Endothelial cell of umbilical vein (primary cell): ENCODE data around the gene PPY. TPM values are rescaled to one million over a fixed set of nuclear protein-coding genes. Genes with fewer than 3 reads are reported as not detected.

Experiments
- BruUV-seq: library from RNA; stranded (reverse); fragments of 400-500 nt; replicated peaks from 2 replicates; lab custom pipeline; 2021; lab: Mats Ljungman, UMichigan
- CTCF ChIA-PET: fragments of 300-600, 350-600 bp; sonication (Branson Sonifier 250); formaldehyde crosslinking; loops from one replicate; lab custom pipeline; 2021; ENCODE audit warnings: antibody characterized with exemption, inconsistent platforms; lab: Charles Lee
- POLR2A ChIA-PET: fragments of 300-600, 350-600 bp; sonication (Branson Sonifier 250); formaldehyde crosslinking; loops from one replicate; lab custom pipeline; 2021; ENCODE audit warnings: antibody characterized with exemption, inconsistent platforms; lab: Charles Lee
- DNase-seq: peaks from one replicate; pipeline ENCODE4 v3.0.0-alpha.2; 2011; ENCODE audit warnings: low read depth, low spot score
- FAIRE-seq: peaks from 2 replicates; lab custom pipeline; 2011; peaks lifted over from hg19 to GRCh38; lab: Jason Lieb, UNC
- H2AFZ ChIP-seq: 2 replicates; pipeline ENCODE4 v1.6.0; 2012; ENCODE audit warnings: low read depth, low read length, control low read depth, inconsistent platforms
- H3K27ac ChIP-seq: 2 replicates; pipeline ENCODE4 v1.5.1; 2011; ENCODE audit warnings: low read depth, mild to moderate bottlenecking, control low read depth, low read length, moderate library complexity; ENCODE audit not compliant: insufficient read depth
- H3K27me3 ChIP-seq, 2 experiments: 2 replicates each; pipeline versions ENCODE4 v1.6.0 to v1.6.1; 2011; ENCODE audit warnings: low read length in 2 of 2, mixed read lengths in 1 of 2; ENCODE audit not compliant: control insufficient read depth in 2 of 2, insufficient read depth in 2 of 2
- H3K36me3 ChIP-seq, 2 experiments: 2 replicates in 1 of 2; 3 replicates in 1 of 2; pipeline ENCODE4 v1.5.1; 2011; ENCODE audit warnings: low read length in 2 of 2, mild to moderate bottlenecking in 1 of 2, moderate library complexity in 1 of 2; ENCODE audit not compliant: control insufficient read depth in 2 of 2, insufficient read depth in 2 of 2; ENCODE audit errors: extremely low read depth in 1 of 2
- H3K4me1 ChIP-seq: 3 replicates; pipeline ENCODE4 v1.5.1; 2011; ENCODE audit warnings: mild to moderate bottlenecking, low read length; ENCODE audit not compliant: control insufficient read depth, insufficient read depth; ENCODE audit errors: extremely low read depth
- H3K4me2 ChIP-seq: 2 replicates; pipeline ENCODE4 v1.6.1; 2011; ENCODE audit warnings: low read length, control low read depth, mixed read lengths; ENCODE audit not compliant: insufficient read depth
- H3K4me3 ChIP-seq, 3 experiments: fragments of 200-600 bp in 1 of 3; sonication (generic), shearing (Covaris generic) in 1 of 3; replicated peaks in 1 of 3; 2 replicates each; pipeline ENCODE4 v1.5.1; 2011 to 2016; ENCODE audit warnings: control low read depth in 3 of 3, low read length in 3 of 3, mild to moderate bottlenecking in 2 of 3, inconsistent platforms in 1 of 3, low read depth in 1 of 3, moderate library complexity in 1 of 3; ENCODE audit not compliant: insufficient read depth in 1 of 3
- H3K79me2 ChIP-seq: 2 replicates; pipeline ENCODE4 v1.6.0; 2012; ENCODE audit warnings: low read length, inconsistent platforms; ENCODE audit not compliant: control insufficient read depth, insufficient read depth
- H3K9ac ChIP-seq: replicated peaks from 2 replicates; pipeline ENCODE3; 2011; ENCODE audit warnings: low read length, control low read depth; ENCODE audit not compliant: insufficient read depth; ENCODE audit errors: extremely low read depth
- H3K9me1 ChIP-seq: replicated peaks from 3 replicates; pipeline ENCODE4 v1.6.0; 2011; ENCODE audit warnings: mild to moderate bottlenecking, low read length; ENCODE audit not compliant: control insufficient read depth, insufficient read depth; ENCODE audit errors: extremely low read depth
- H3K9me3 ChIP-seq: replicated peaks from 2 replicates; pipeline ENCODE4 v1.5.1; 2012; ENCODE audit warnings: low read length, inconsistent platforms; ENCODE audit not compliant: control insufficient read depth, insufficient read depth
- H4K20me1 ChIP-seq: replicated peaks from 2 replicates; pipeline ENCODE3; 2011; ENCODE audit warnings: mild to moderate bottlenecking, low read length; ENCODE audit not compliant: control insufficient read depth, insufficient read depth; ENCODE audit errors: extremely low read depth
- EZH2 ChIP-seq: IDR thresholded peaks from 2 replicates; pipeline ENCODE4 v1.6.1; 2012; ENCODE audit warnings: borderline replicate concordance, low read depth, mild to moderate bottlenecking, moderate library complexity, low read length, inconsistent platforms; ENCODE audit not compliant: severe bottlenecking
- FOS ChIP-seq: IDR thresholded peaks from 2 replicates; pipeline ENCODE4 v1.6.1; 2011; ENCODE audit warnings: mild to moderate bottlenecking, low read length, moderate library complexity, borderline replicate concordance; ENCODE audit not compliant: insufficient read depth
- GATA2 ChIP-seq: IDR thresholded peaks from 2 replicates; pipeline ENCODE4 v1.7.0; 2011; ENCODE audit warnings: low read depth, mild to moderate bottlenecking, moderate library complexity, mixed read lengths, low read length; ENCODE audit not compliant: insufficient read length, insufficient read depth
- JUN ChIP-seq: IDR thresholded peaks from 2 replicates; pipeline ENCODE4 v1.6.1; 2011; ENCODE audit warnings: borderline replicate concordance, low read depth; ENCODE audit not compliant: insufficient read length, insufficient read depth
- MAX ChIP-seq: IDR thresholded peaks from 2 replicates; pipeline ENCODE4 v1.6.1; 2011; ENCODE audit not compliant: insufficient read depth, insufficient read length
- MYC ChIP-seq: IDR thresholded peaks from one replicate; pipeline ENCODE4 v1.6.1; 2011; ENCODE audit warnings: mild to moderate bottlenecking, low read depth, low read length
- POLR2A ChIP-seq: IDR thresholded peaks from 2 replicates; pipeline ENCODE4 v1.6.1; 2012; ENCODE audit warnings: low read depth, mild to moderate bottlenecking, control low read depth, low read length
- POLR2AphosphoS5 ChIP-seq: IDR thresholded peaks from 2 replicates; pipeline ENCODE4 v1.6.1; 2012; ENCODE audit warnings: low read depth, mild to moderate bottlenecking, control low read depth, low read length, moderate library complexity; ENCODE audit not compliant: insufficient read depth
- dilution Hi-C: fragments of 300-500 bp; cut with MboI; formaldehyde crosslinking; loops from one replicate; pipeline ENCODE4 v1.15.0; 2019; ENCODE audit warnings: low sequenced_read_pairs; ENCODE audit not compliant: extremely low pct_ligation_motif_present
- intact Hi-C: fragments of 100-400 bp; cut with micrococcal nuclease; formaldehyde crosslinking; loops from one replicate; pipeline ENCODE4 v1.10.0; 2022
- polyA plus RNA-seq, 4 experiments: library from polyadenylated mRNA; depleted of rRNA in 3 of 4; stranded (reverse) in 3 of 4; unstranded in 1 of 4; fragments of >200 nt; gene quantifications; 2 replicates each; pipeline versions ENCODE4 v1.2.1 to v1.2.3, GENCODE V29; 2011 to 2012; ENCODE audit warnings: missing spikeins in 1 of 4
- total RNA-seq: library from RNA; stranded (reverse); gene quantifications from 2 replicates; pipeline ENCODE4 v1.2.3, GENCODE V29; 2021
- TF ChIP-seq, protein P1 (sequence below), 2 donors: IDR thresholded peaks; 1 replicate in 1 of 2; 2 replicates in 1 of 2; pipeline ENCODE4 v1.5.1; 2011; ENCODE audit warnings: low read length in 2 of 2, mild to moderate bottlenecking in 2 of 2, moderate library complexity in 2 of 2, control low read depth in 1 of 2, inconsistent platforms in 1 of 2, low read depth in 1 of 2; ENCODE audit not compliant: insufficient read depth in 1 of 2; ENCODE audit errors: extremely low read depth in 1 of 2

The PPY gene
- total and polyA plus RNA-seq, 2 donors (not counting 3 experiments of a cell fraction or from before 2014, with no cell fraction given): not detected

DNA sequence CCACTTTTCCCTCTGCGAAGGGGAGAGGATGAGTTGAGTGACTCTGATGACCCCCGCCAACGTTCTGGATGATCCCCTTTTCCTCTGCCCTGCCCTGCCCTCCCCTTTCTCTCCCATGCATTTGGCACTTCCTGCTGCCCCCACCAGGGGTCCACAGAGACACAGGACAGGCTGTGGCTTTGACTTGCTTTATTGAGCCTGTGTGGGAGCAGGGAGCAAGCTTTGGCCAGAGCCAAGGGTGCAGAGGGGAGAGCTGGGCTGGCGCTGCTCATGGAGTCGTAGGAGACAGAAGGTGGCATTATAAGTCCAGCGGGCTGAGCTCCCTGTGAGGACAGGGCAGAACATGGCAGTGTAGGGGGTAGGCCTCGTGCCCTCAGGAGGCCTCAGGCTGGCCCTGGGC is 1.6 kb downstream of the PPY start:
- intact Hi-C loops: loop anchor here (1.0 kb wide), 1 partner anchor 101 kb away; no protein-coding TSS in a partner anchor
- Histone ChIP-seq H2AFZ (no peak overlapping the region), H3K9me3 (no peaks in the 10 kb centered on the region), H3K36me3 (no peaks in the 10 kb centered on the region), H3K4me2 (no peak overlapping the region), H4K20me1 (no peaks in the 10 kb centered on the region), H3K9ac (no peak overlapping the region), H3K27me3 (no peaks in the 10 kb centered on the region), H3K4me1 (no peaks in the 10 kb centered on the region), H3K79me2 (no peaks in the 10 kb centered on the region), H3K9me1 (no peaks in the 10 kb centered on the region), H3K27ac (no peak overlapping the region), H3K4me3 (no peak overlapping the region)
- ChIA-PET POLR2A (no interaction called here), CTCF (interaction anchor here (0.7 to 2.1 kb wide), 8 partner anchors 11 to 228 kb away, joined by 3 to 7 read pairs (median 4); no protein-coding TSS in a partner anchor)
- dilution Hi-C loops: no loop called here
- DNase-seq (peak; percentile 16), FAIRE-seq (no peak)
- TF ChIP-seq, protein P1, sequence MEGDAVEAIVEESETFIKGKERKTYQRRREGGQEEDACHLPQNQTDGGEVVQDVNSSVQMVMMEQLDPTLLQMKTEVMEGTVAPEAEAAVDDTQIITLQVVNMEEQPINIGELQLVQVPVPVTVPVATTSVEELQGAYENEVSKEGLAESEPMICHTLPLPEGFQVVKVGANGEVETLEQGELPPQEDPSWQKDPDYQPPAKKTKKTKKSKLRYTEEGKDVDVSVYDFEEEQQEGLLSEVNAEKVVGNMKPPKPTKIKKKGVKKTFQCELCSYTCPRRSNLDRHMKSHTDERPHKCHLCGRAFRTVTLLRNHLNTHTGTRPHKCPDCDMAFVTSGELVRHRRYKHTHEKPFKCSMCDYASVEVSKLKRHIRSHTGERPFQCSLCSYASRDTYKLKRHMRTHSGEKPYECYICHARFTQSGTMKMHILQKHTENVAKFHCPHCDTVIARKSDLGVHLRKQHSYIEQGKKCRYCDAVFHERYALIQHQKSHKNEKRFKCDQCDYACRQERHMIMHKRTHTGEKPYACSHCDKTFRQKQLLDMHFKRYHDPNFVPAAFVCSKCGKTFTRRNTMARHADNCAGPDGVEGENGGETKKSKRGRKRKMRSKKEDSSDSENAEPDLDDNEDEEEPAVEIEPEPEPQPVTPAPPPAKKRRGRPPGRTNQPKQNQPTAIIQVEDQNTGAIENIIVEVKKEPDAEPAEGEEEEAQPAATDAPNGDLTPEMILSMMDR (IDR thresholded peaks at IDR 0.05; ENCODE audit: extremely low read depth in 1 of 2, insufficient read depth in 1 of 2, low read depth in 1 of 2, low read length in 2 of 2): peak; percentile 41 to 57
- no peak for TF ChIP-seq MAX
- BruUV-seq: no TSS peak

DNA sequence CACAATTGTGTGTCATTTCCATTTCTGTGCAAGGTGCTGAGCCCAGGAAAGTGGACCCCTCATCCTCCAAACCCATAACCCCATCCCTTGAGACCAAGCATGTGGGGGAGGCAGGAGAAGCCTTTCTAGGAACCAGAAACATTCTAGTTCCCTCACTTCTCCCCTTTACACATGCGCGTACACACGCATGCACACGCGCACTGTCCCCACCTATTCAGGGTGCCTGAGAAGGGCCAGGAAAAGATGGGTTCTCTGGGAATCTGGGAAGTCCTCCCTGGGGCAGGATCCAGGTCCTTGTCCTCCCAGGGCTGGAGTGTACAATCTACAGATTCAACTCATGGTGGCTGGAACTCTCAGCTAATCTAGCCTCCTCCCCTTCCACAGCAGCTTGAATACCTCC is 2.4 kb downstream of the PPY start:
- CTCF ChIA-PET: interaction anchor here (0.9 to 2.1 kb wide), 4 partner anchors 40 to 176 kb away, joined by 3 to 7 read pairs (median 4); no protein-coding TSS in a partner anchor
- intact Hi-C loops: loop anchor here (1.0 kb wide), 1 partner anchor 101 kb away; no protein-coding TSS in a partner anchor
- dilution Hi-C loops: no loop called here

More for the DNA sequence above, 2.4 kb downstream of the PPY start:
- DNase-seq: no peak
- no peak overlapping the region for H2AFZ ChIP-seq
- no TSS peak for BruUV-seq
- no peaks in the 10 kb centered on the region for H3K4me1 ChIP-seq
- no peak for TF ChIP-seq POLR2A
- no peak for TF ChIP-seq POLR2AphosphoS5
- TF ChIP-seq GATA2: no peak
- TF ChIP-seq MYC: no peak
- TF ChIP-seq, protein P1 (IDR thresholded peaks at IDR 0.05; ENCODE audit: extremely low read depth in 1 of 2, insufficient read depth in 1 of 2, low read depth in 1 of 2, low read length in 2 of 2): no peak
- TF ChIP-seq JUN: no peak
- no peak for TF ChIP-seq FOS
- TF ChIP-seq EZH2: no peak
- TF ChIP-seq MAX: no peak
- no peaks in the 10 kb centered on the region for H3K9me3 ChIP-seq
- no peaks in the 10 kb centered on the region for H3K79me2 ChIP-seq
- H3K4me3 ChIP-seq: no peak overlapping the region
- H3K4me2 ChIP-seq: no peak overlapping the region
- H3K27me3 ChIP-seq: peaks cover 0 to 2% of the 10 kb centered on the region in 2 experiments
- FAIRE-seq: no peak
- POLR2A ChIA-PET: no interaction called here
- no peaks in the 10 kb centered on the region for H3K36me3 ChIP-seq
- no peaks in the 10 kb centered on the region for H4K20me1 ChIP-seq
- no peak overlapping the region for H3K9ac ChIP-seq
- H3K9me1 ChIP-seq: no peaks in the 10 kb centered on the region
- no peak overlapping the region for H3K27ac ChIP-seq
